Measurements from ENCODE around the gene ARMC9.

Gene ARMC9

DNA sequence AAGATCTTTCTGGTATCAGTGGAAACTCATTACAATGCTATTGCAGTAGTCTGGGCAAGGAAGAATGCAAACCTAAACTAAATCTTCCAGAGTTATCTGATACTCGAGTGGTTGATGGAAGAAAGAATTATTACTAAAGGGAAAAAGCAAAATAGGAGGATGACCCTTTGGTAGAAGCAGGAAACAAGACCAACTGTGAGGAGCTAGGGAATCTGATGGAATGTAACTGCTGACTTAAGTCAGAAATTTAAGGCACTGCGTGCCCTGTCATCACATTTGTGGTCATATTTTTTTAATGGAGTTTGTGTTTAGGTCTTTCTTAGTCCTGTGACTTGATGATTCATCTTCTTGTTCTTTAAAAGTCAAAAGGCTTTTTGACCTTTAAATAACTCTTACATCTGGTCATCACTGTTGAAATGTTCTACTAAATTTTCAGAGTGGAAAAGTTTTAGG, 36.5 kb upstream of the ARMC9 start:
- no peak overlapping the region for H3K4me3 ChIP-seq (ENCODE audit: control insufficient read depth, low read depth, low read length)
- DNase-seq (ENCODE audit: low read depth) = peak; percentile 99
- no peak for TF ChIP-seq CTCF (IDR thresholded peaks at IDR 0.05; ENCODE audit: control insufficient read depth, insufficient read depth, low read depth, low read length, missing control alignments)

DNA sequence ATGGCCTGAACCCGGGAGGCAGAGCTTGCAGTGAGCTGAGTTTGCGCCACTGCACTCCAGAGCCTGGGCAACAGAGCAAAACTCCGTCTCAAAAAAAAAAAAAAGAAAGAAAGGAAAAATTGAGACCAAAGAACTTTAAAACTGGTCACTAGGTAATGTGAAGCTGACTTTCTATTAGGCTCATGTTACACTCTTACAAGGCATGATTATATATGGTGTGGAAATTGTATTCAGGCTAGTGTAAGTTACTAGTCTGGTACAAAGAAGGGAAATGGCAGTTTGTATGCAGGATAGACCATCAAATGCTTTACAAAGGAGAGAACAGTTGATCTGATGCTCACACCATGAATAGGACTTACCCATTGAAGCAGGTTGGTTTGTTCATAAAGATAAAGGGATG, 35.4 kb upstream of the ARMC9 start:
- no peak for DNase-seq (ENCODE audit: low read depth)
- no peak for TF ChIP-seq CTCF (IDR thresholded peaks at IDR 0.05; ENCODE audit: control insufficient read depth, insufficient read depth, low read depth, low read length, missing control alignments)
- no peak overlapping the region for H3K4me3 ChIP-seq (ENCODE audit: control insufficient read depth, low read depth, low read length)

DNA sequence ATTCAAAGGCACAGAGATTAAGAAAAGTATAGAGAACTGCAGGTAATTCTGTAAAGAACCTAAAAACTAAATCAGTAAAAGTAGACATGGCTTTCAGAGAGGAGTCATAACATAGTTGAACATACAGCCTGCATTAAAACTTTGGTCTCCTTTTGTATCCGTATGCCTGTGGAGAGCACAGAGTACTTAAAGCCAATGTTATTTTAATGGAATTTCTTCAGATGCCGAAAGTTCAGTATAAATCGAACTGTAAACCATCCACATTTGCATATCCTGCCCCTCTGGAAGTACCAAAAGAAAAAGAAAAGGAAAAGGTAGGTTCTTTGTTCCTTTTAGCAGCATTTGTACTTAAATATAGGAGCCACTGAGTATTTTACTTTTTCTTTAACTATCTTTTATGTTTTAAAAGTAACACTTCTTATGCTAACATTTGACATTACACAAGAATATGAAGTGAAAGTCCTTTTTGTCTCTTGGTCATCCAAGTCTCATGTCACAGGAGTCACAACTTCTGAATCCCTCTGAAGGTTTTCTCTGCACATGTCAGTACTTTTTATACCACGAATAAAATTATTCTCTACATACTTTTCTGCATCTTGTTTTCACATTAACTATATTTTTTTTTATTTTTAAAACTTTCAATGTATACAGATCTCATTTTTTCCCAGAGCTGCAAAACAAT, 34.9 kb upstream of the ARMC9 start:
- no peak for DNase-seq (ENCODE audit: low read depth)
- TF ChIP-seq CTCF (IDR thresholded peaks at IDR 0.05; ENCODE audit: control insufficient read depth, insufficient read depth, low read depth, low read length, missing control alignments) = no peak
- H3K4me3 ChIP-seq (ENCODE audit: control insufficient read depth, low read depth, low read length) = no peak overlapping the region

DNA sequence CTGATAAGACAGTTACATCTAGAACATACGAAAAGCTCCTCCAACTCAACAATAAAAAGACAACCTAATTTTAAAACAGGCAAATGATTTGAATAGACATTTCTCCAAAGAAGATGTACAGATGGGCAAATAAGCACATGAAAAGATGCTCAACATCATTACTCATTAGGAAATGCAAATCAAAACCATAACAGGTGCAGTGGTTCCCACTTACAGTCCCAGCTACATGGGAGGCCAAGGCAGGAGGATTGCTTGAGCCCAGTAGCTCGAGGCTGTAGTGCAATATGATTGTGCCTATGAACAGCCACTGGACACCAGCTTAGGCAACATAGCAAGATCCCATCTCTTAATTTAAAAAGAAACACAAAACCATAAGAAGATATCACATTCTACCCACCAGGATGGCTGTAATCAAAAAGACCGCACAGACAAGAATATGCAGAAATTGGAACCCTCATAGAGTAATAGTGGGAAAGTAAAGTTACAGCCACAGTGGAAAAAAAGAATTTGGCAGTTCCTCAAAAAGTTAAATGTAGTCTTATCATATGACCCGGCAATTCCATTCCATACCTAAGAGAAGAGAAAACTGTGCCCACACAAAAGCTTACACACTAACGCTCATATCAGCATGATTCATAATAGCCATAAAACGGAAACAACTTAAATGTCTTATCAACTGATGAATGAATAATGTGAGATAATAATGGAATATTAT, 30.5 kb upstream of the ARMC9 start:
- TF ChIP-seq CTCF (IDR thresholded peaks at IDR 0.05; ENCODE audit: control insufficient read depth, insufficient read depth, low read depth, low read length, missing control alignments) = no peak
- DNase-seq (ENCODE audit: low read depth) = no peak
- H3K4me3 ChIP-seq (ENCODE audit: control insufficient read depth, low read depth, low read length) = no peak overlapping the region

- H3K4me3 ChIP-seq (ENCODE audit: control insufficient read depth, low read depth, low read length) = no peak overlapping the region
- no peak for TF ChIP-seq CTCF (IDR thresholded peaks at IDR 0.05; ENCODE audit: control insufficient read depth, insufficient read depth, low read depth, low read length, missing control alignments)
- DNase-seq (ENCODE audit: low read depth) = no peak
Measured at GRCh38 chr2:231168460-231169139, 29.8 kb upstream of the ARMC9 start.

- no peak for DNase-seq (ENCODE audit: low read depth)
- no peak for TF ChIP-seq CTCF (IDR thresholded peaks at IDR 0.05; ENCODE audit: control insufficient read depth, insufficient read depth, low read depth, low read length, missing control alignments)
- H3K4me3 ChIP-seq (ENCODE audit: control insufficient read depth, low read depth, low read length) = no peak overlapping the region
Measured at GRCh38 chr2:231169488-231169887, 28.9 kb upstream of the ARMC9 start.
